Panc1 (cell line): ENCODE measurements around the gene GCN1. TPM values are rescaled to one million over a fixed set of nuclear protein-coding genes. Genes with fewer than 3 reads are reported as not detected.

Experiments
- ATAC-seq: fragments of 200-7000 bp; cut with Tn5 transposase; 2 replicates; pipeline ENCODE4 v1.9.1; 2020; ENCODE audit warnings: mild to moderate bottlenecking, moderate library complexity
- BruUV-seq: library from RNA; stranded (reverse); fragments of 400-500 nt; replicated peaks from 2 replicates; lab custom pipeline; 2021; lab: Mats Ljungman, UMichigan
- CTCF ChIA-PET: fragments of 300-600 bp; sonication (Branson Sonifier 250); formaldehyde crosslinking; loops from one replicate; lab custom pipeline; 2022; ENCODE audit warnings: antibody characterized with exemption; lab: Charles Lee
- POLR2A ChIA-PET: fragments of 300-600 bp; sonication (Branson Sonifier 250); formaldehyde crosslinking; loops from one replicate; lab custom pipeline; 2022; ENCODE audit warnings: antibody characterized with exemption; lab: Charles Lee
- DNase-seq: peaks from one replicate; pipeline ENCODE4 v3.0.0-alpha.2; 2010; ENCODE audit warnings: low read depth, low spot score
- H3K27ac ChIP-seq: 2 replicates; pipeline ENCODE4 v1.5.1; 2011; ENCODE audit warnings: mild to moderate bottlenecking, low read length, inconsistent platforms
- H3K27me3 ChIP-seq: fragments of 200-500 bp; sonication (Bioruptor generic); 2 replicates; pipeline ENCODE4 v1.6.0; 2014; ENCODE audit warnings: low read length, inconsistent platforms; ENCODE audit not compliant: control insufficient read depth, insufficient read depth
- H3K36me3 ChIP-seq: fragments of 200-500 bp; sonication (Bioruptor generic); 2 replicates; pipeline ENCODE4 v1.5.1; 2014; ENCODE audit warnings: inconsistent platforms, mild to moderate bottlenecking, low read length, moderate library complexity; ENCODE audit not compliant: control insufficient read depth, insufficient read depth
- H3K4me1 ChIP-seq: 2 replicates; pipeline ENCODE4 v1.5.1; 2011; ENCODE audit warnings: inconsistent platforms, mild to moderate bottlenecking, low read length, moderate library complexity; ENCODE audit not compliant: control insufficient read depth, insufficient read depth
- H3K4me3 ChIP-seq, 2 experiments: 2 replicates each; pipeline ENCODE4 v1.5.1; 2011 to 2012; ENCODE audit warnings: low read depth in 2 of 2, low read length in 2 of 2, mild to moderate bottlenecking in 2 of 2, inconsistent platforms in 1 of 2, moderate library complexity in 1 of 2
- H3K9me3 ChIP-seq: fragments of 200-500 bp; sonication (Bioruptor generic); 2 replicates; pipeline ENCODE4 v1.5.1; 2014; ENCODE audit warnings: low read depth, mild to moderate bottlenecking, inconsistent platforms, low read length, moderate library complexity; ENCODE audit not compliant: control insufficient read depth, insufficient read depth
- POLR2AphosphoS5 ChIP-seq: IDR thresholded peaks from 2 replicates; pipeline ENCODE4 v1.6.1; 2012; ENCODE audit warnings: mild to moderate bottlenecking, low read depth, low read length, moderate library complexity
- REST ChIP-seq, 2 experiments: IDR thresholded peaks; 2 replicates each; pipeline ENCODE4 v1.6.1; 2011 to 2012; ENCODE audit warnings: low read depth in 2 of 2, control low read depth in 1 of 2, low read length in 1 of 2, mild to moderate bottlenecking in 1 of 2, moderate library complexity in 1 of 2; ENCODE audit not compliant: insufficient read depth in 1 of 2
- SIN3A ChIP-seq: IDR thresholded peaks from 2 replicates; pipeline ENCODE4 v1.6.1; 2012; ENCODE audit warnings: low read depth, mild to moderate bottlenecking, low read length, moderate library complexity, borderline replicate concordance; ENCODE audit not compliant: insufficient read depth
- TCF7L2 ChIP-seq: IDR thresholded peaks from 2 replicates; pipeline ENCODE4 v1.6.1; 2011; ENCODE audit warnings: mild to moderate bottlenecking, low read depth, low read length, inconsistent platforms
- in situ Hi-C: cut with HindIII; loops from 2 replicates; pipeline ENCODE4 v1.10.0; 2016; ENCODE audit warnings: low sequenced_read_pairs, low pct_unique_long_range_greater_than_20kb
- intact Hi-C: fragments of 100-400 bp; cut with micrococcal nuclease; formaldehyde crosslinking; loops from one replicate; pipeline ENCODE4 v1.10.0; 2022; ENCODE audit not compliant: unreplicated experiment
- total RNA-seq: library from RNA; stranded (reverse); gene quantifications from one replicate; pipeline ENCODE4 v1.2.1, GENCODE V29; 2021; ENCODE audit not compliant: unreplicated experiment
- TF ChIP-seq, protein P1 (sequence below): fragments of 450-650 bp; IDR thresholded peaks from 2 replicates; pipeline ENCODE4 v1.5.1; 2017; ENCODE audit warnings: mild to moderate bottlenecking

GCN1 gene
- total RNA-seq, 1 experiment from 2014 or later: 175 TPM

GRCh38 chr12:120126635-120127005, 67.9 kb downstream of the GCN1 start:
- Histone ChIP-seq H3K27ac (no peak overlapping the region), H3K4me3 (no peak overlapping the region), H3K4me1 (no peaks in the 10 kb centered on the region), H3K27me3 (no peaks in the 10 kb centered on the region), H3K36me3 (peaks cover 34% of the 10 kb centered on the region), H3K9me3 (no peaks in the 10 kb centered on the region)
- TF ChIP-seq POLR2AphosphoS5 (no peak), REST (IDR thresholded peaks at IDR 0.05; ENCODE audit: insufficient read depth in 1 of 2, low read depth in 2 of 2, low read length in 1 of 2) (no peak), TCF7L2 (no peak), SIN3A (no peak)
- TF ChIP-seq, protein P1, sequence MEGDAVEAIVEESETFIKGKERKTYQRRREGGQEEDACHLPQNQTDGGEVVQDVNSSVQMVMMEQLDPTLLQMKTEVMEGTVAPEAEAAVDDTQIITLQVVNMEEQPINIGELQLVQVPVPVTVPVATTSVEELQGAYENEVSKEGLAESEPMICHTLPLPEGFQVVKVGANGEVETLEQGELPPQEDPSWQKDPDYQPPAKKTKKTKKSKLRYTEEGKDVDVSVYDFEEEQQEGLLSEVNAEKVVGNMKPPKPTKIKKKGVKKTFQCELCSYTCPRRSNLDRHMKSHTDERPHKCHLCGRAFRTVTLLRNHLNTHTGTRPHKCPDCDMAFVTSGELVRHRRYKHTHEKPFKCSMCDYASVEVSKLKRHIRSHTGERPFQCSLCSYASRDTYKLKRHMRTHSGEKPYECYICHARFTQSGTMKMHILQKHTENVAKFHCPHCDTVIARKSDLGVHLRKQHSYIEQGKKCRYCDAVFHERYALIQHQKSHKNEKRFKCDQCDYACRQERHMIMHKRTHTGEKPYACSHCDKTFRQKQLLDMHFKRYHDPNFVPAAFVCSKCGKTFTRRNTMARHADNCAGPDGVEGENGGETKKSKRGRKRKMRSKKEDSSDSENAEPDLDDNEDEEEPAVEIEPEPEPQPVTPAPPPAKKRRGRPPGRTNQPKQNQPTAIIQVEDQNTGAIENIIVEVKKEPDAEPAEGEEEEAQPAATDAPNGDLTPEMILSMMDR: no peak
- POLR2A ChIA-PET: interaction anchor here (0.6 kb wide), 1 partner anchor 9 kb away, joined by 6 read pairs; no protein-coding TSS in a partner anchor
- CTCF ChIA-PET: no interaction called here
- no peak for ATAC-seq
- BruUV-seq: no TSS peak
- in situ Hi-C loops: no loop called here
- no peak for DNase-seq
- intact Hi-C loops: no loop called here

GRCh38 chr12:120125792-120126634, 68.5 kb downstream of the GCN1 start:
- TF ChIP-seq, protein P1: no peak
- TF ChIP-seq POLR2AphosphoS5 (no peak), SIN3A (no peak), TCF7L2 (no peak), REST (IDR thresholded peaks at IDR 0.05; ENCODE audit: insufficient read depth in 1 of 2, low read depth in 2 of 2, low read length in 1 of 2) (no peak)
- Histone ChIP-seq H3K36me3 (peaks cover 28% of the 10 kb centered on the region), H3K4me1 (no peaks in the 10 kb centered on the region), H3K4me3 (no peak overlapping the region), H3K27ac (no peak overlapping the region), H3K27me3 (no peaks in the 10 kb centered on the region), H3K9me3 (no peaks in the 10 kb centered on the region)
- intact Hi-C loops (no loop called here), in situ Hi-C loops (no loop called here)
- no TSS peak for BruUV-seq
- DNase-seq: no peak
- no peak for ATAC-seq
- POLR2A ChIA-PET: interaction anchor here (0.6 kb wide), 1 partner anchor 9 kb away, joined by 6 read pairs; no protein-coding TSS in a partner anchor
- CTCF ChIA-PET: no interaction called here
